Parathyroid adenoma (tissue), 2 donors: ENCODE results near the gene GRAMD4.

Experiments used
- H2AFZ ChIP-seq: fragments of 300-600 bp; sonication (generic); one replicate; pipeline ENCODE4 v1.7.0; 2017; ENCODE audit warnings: antibody characterized with exemption, mild to moderate bottlenecking
- H3K27ac ChIP-seq: fragments of 300-600 bp; sonication (generic); one replicate; pipeline ENCODE4 v1.7.0; 2017
- H3K27me3 ChIP-seq: fragments of 300-600 bp; sonication (generic); one replicate; pipeline ENCODE4 v1.7.0; 2017; ENCODE audit warnings: low read length; ENCODE audit not compliant: control insufficient read depth, insufficient read depth
- H3K36me3 ChIP-seq: fragments of 300-600 bp; sonication (generic); one replicate; pipeline ENCODE4 v1.7.0; 2017; ENCODE audit warnings: low read length; ENCODE audit not compliant: control insufficient read depth, insufficient read depth
- H3K4me1 ChIP-seq: fragments of 300-600 bp; sonication (generic); one replicate; pipeline ENCODE4 v1.7.0; 2017; ENCODE audit warnings: control low read depth
- H3K4me2 ChIP-seq: fragments of 300-600 bp; sonication (generic); one replicate; pipeline ENCODE4 v1.7.0; 2017; ENCODE audit warnings: low read length
- H3K4me3 ChIP-seq: fragments of 300-600 bp; sonication (generic); one replicate; pipeline ENCODE4 v1.7.0; 2017; ENCODE audit warnings: low read depth, low read length
- H3K79me2 ChIP-seq: fragments of 300-600 bp; sonication (generic); one replicate; pipeline ENCODE4 v1.7.0; 2017; ENCODE audit warnings: control low read depth
- H3K9ac ChIP-seq: fragments of 300-600 bp; sonication (generic); one replicate; pipeline ENCODE4 v1.7.0; 2017; ENCODE audit warnings: mild to moderate bottlenecking
- H3K9me3 ChIP-seq: fragments of 300-600 bp; sonication (generic); one replicate; pipeline ENCODE4 v1.7.0; 2017; ENCODE audit warnings: low read length; ENCODE audit not compliant: control insufficient read depth
- TF ChIP-seq, protein P1 (sequence below): fragments of 300-600 bp; sonication (generic); IDR thresholded peaks from one replicate; pipeline ENCODE4 v1.7.0; 2017; ENCODE audit warnings: antibody characterized with exemption, mild to moderate bottlenecking
- donor health status: primary hyperparathyroidism.

Gene GRAMD4

DNA sequence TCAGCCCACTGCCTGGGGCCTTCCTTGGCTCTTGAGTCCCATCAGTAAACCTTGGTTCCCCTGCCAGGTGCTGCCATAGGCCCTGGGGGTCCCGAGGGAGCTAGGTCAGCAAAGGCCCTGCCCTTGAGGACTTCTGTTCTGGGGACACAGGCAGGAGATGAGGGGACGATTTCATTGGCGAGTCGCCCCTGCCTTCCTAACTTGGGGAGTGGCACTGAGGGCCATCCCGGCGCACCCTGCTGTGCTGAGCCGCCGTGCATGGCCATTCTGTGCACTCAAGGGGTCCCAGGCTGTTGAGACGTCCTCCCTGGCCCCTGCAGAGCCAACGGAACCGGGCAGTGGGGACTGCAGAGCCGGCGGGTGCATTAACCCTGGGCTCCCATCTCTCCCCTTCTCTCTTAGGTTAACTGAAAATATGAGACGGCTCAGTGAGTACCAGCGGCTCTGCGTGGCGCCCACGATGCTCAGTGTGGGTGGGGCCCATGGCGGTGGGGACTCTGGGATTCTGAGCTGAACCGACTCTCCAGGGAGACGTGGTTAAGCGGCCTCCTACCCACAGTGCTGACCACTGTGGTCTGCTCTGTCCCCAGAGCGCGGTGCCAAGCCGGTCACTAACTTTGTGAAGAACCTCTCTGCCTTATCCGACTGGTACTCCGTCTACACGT is 43.4 kb downstream of the GRAMD4 start:
- H3K79me2 ChIP-seq, result no peaks in the 10 kb centered on the region
- H3K4me2 ChIP-seq, result no peak overlapping the region
- no peak overlapping the region for H2AFZ ChIP-seq
- H3K4me3 ChIP-seq, result no peak overlapping the region
- no peak overlapping the region for H3K9ac ChIP-seq
- H3K27ac ChIP-seq, result no peak overlapping the region
- peaks cover 4% of the 10 kb centered on the region for H3K4me1 ChIP-seq
- no peaks in the 10 kb centered on the region for H3K36me3 ChIP-seq
- no peaks in the 10 kb centered on the region for H3K9me3 ChIP-seq
- no peaks in the 10 kb centered on the region for H3K27me3 ChIP-seq
- TF ChIP-seq, protein P1, sequence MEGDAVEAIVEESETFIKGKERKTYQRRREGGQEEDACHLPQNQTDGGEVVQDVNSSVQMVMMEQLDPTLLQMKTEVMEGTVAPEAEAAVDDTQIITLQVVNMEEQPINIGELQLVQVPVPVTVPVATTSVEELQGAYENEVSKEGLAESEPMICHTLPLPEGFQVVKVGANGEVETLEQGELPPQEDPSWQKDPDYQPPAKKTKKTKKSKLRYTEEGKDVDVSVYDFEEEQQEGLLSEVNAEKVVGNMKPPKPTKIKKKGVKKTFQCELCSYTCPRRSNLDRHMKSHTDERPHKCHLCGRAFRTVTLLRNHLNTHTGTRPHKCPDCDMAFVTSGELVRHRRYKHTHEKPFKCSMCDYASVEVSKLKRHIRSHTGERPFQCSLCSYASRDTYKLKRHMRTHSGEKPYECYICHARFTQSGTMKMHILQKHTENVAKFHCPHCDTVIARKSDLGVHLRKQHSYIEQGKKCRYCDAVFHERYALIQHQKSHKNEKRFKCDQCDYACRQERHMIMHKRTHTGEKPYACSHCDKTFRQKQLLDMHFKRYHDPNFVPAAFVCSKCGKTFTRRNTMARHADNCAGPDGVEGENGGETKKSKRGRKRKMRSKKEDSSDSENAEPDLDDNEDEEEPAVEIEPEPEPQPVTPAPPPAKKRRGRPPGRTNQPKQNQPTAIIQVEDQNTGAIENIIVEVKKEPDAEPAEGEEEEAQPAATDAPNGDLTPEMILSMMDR, result no peak

DNA sequence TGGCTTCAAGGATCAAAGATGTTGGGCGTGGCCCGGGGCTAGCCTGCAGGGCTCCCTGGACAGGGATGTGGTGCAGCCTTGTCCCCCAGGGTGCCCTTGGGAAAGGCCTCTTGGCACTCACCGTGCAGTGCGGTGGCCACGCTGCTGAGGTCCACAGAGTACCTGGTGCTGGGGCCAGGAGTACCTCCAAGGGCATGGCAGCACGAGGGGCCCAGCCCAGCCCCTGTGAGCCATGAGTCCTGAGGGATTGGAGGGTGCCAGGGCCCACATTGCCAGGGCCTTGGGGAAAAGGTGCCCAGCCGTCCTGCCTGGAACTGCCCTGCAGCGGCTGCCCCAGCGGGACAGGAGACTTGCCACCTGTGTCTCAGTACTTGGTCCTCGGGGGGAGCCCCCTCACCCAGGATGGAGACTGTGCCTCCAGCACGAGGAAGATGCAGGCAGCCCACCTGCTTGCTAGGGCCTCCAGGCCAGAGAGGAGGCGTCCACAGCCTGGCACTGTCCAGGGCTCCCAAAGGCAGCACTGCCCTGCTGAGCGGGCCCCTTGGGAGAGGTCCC is 44.2 kb downstream of the GRAMD4 start:
- Histone ChIP-seq H3K36me3 (no peaks in the 10 kb centered on the region), H3K79me2 (no peaks in the 10 kb centered on the region), H3K9me3 (no peaks in the 10 kb centered on the region), H2AFZ (no peak overlapping the region), H3K4me3 (no peak overlapping the region), H3K4me2 (no peak overlapping the region), H3K4me1 (peaks cover 4% of the 10 kb centered on the region), H3K9ac (no peak overlapping the region), H3K27me3 (no peaks in the 10 kb centered on the region), H3K27ac (no peak overlapping the region)
- TF ChIP-seq, protein P1, result no peak

DNA sequence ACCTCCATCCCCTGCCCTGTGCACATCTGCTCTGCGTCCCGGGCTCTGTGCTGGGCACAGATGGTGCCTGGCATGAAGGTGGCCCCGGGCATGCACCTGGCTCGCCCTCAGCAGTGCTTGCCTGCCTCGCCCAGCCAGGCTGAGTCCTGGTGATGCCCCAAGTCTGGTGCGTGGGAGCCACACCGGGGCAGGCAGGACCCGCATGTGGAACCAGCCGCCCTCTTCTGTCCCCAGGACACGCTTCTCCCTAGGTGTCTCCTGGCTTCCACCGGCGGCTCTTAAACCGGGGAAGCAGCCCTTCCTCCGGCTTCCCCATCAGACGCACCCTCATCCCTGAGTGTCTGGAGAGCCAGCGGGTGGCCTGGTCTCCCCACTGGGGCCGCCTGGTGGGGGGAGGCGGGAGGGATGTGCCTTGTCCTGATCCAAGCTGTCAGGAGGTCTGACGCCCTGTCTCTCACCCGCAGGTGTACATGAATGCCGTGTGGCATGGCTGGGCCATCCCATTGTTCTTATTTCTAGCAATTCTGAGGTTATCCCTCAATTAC is 45.0 kb downstream of the GRAMD4 start:
- no peaks in the 10 kb centered on the region for H3K79me2 ChIP-seq
- H3K4me2 ChIP-seq, result no peak overlapping the region
- no peak overlapping the region for H3K4me3 ChIP-seq
- TF ChIP-seq, protein P1, result no peak
- H3K9ac ChIP-seq, result no peak overlapping the region
- H3K27ac ChIP-seq, result no peak overlapping the region
- peaks cover 4% of the 10 kb centered on the region for H3K4me1 ChIP-seq
- no peaks in the 10 kb centered on the region for H3K36me3 ChIP-seq
- no peak overlapping the region for H2AFZ ChIP-seq
- no peaks in the 10 kb centered on the region for H3K9me3 ChIP-seq
- no peaks in the 10 kb centered on the region for H3K27me3 ChIP-seq

DNA sequence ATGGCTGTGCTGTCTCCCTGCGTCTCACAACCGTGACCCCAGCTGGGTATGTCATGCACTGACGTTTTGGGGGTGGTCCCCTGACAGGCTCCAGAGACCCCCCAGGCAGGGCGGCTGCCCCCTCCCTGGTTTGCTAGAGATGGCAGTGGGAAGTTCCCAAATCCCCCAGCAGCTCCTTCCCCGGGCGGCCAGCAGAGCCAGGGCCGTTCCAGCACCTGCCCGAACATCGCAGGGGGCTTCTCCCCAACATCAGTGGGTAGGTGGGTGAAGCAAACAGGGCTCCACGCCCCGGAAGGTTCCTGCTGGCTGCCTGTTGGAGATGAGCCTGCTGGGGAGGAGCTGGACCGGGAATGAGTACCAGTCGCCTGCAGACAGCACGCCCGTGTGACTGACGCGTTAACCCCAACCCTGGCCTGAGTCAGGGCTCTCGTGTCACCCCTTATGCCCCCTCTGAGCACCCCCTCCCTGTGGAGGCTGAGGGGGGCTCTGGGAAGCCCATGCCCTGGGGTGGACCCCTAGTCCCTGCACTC is 45.6 kb downstream of the GRAMD4 start:
- Histone ChIP-seq H3K9ac (no peak overlapping the region), H3K27me3 (no peaks in the 10 kb centered on the region)
- TF ChIP-seq, protein P1, result no peak

More for the DNA sequence above, 45.6 kb downstream of the GRAMD4 start:
- Histone ChIP-seq H2AFZ (no peak overlapping the region), H3K79me2 (no peaks in the 10 kb centered on the region), H3K4me3 (no peak overlapping the region), H3K4me2 (no peak overlapping the region), H3K36me3 (no peaks in the 10 kb centered on the region), H3K9me3 (no peaks in the 10 kb centered on the region), H3K27ac (no peak overlapping the region), H3K4me1 (peaks cover 1% of the 10 kb centered on the region)
